GM19452 (cell line): Measurements from ENCODE around the gene LOXL1.

Experiments
- ATAC-seq: cut with Tn5 transposase; IDR thresholded peaks from one replicate; pipeline ENCODE4 v1.9.1; 2021; ENCODE audit not compliant: unreplicated experiment

LOXL1 gene

DNA sequence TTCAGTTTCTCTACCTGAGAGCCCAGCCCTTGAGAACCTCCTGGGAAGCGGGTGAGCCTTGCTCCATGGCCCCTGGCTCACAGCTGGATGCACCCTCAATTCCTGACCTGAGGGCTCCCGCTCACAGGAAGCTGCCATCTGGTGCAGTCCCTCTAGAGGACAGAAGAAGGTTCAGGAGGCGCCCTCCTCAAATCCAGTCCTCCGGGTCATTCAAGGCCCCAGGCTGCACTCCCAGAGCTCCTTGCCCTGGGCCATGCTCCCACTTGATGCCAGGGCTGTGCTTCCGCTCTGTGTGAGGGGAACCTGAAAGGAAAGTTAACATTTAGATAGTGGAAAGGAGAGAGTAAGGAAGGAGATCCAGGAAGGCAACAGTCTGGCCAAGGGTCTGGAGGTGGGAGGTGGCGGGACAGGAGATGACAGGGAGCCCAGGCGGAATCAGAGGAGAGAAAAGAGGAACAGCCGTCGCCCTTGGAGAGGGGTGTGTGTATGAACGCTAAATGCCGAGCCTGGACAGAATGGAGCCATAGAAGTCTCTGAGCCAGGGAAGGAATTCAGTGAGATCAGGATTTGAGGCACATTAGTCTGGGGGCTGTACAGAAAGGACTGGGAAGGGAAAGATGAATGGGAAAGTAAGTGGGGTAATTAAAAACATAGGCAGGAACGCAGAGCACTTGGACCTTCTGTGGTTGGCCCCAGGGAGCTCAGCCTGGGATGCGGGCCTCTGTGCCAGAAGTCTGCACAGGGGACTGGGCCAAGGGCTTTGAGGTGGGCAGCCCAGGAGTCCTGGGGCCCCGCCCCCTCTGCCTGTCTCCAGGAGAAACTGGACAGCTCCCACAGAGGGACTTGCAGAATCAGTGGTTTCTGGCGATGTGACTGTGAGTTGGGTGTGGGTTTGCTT lies 26.8 kb upstream of the LOXL1 start:
- no peak for ATAC-seq

DNA sequence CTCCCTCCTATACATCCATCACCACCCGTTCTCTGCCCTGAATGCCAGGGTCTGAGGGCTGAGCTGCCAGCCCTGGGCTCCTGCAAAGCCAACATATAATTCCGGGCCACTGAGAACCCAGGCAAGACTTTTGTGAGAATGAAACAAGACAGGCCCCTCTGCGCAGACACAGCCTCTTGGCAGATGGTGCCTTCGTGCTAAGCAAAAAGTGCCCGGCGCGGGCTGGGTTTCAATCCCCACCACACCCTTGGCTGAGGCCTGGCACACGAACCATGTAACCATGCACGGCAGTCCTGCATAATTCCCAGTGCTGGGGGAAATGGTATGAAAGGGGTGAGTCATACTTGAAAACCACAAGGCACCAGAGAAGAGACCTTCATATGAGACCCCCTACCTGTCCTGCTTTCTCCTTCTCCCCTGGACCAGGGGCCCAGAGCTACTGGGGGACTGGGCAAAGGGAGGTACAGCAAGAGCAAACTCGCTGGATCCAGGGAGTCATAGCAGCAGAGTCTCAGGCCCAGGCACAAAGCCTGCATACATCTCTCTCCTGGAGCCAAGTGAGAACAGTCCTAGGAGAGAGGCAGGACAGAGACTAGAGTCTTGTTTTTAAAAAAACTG lies 26.1 kb upstream of the LOXL1 start:
- no peak for ATAC-seq

DNA sequence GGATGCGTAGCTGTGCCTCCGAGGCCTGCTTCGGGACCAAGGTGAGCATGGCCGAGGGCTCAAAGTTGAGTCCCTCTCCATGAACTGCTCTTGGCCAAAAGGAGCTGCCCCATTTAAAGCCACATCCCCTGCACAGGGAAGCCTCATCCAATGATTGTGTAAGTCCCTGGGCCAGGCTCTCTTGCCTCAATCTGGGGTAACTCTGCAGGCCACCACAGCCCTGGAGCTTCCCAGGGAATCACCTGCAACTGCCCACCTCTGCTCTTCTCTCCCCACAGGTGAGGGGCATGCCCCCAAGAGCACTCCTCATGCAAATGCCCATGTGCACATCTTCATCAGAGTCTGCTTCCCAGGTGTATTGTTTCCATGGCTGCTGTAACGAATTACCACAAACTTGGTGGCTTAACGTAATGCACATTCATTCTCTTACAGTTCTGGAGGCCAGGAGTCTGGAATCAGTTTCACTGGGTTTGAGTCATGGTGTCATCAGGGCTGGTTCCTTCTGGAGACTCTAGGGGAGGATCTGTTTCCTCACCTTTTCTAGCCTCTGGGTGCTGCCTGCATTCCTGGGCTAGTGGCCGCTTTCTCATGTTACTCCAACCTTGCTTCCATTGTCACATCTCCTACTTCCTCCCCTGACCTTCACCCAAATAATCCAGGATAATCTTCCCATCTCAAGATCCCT lies 25.0 kb upstream of the LOXL1 start:
- no peak for ATAC-seq

DNA sequence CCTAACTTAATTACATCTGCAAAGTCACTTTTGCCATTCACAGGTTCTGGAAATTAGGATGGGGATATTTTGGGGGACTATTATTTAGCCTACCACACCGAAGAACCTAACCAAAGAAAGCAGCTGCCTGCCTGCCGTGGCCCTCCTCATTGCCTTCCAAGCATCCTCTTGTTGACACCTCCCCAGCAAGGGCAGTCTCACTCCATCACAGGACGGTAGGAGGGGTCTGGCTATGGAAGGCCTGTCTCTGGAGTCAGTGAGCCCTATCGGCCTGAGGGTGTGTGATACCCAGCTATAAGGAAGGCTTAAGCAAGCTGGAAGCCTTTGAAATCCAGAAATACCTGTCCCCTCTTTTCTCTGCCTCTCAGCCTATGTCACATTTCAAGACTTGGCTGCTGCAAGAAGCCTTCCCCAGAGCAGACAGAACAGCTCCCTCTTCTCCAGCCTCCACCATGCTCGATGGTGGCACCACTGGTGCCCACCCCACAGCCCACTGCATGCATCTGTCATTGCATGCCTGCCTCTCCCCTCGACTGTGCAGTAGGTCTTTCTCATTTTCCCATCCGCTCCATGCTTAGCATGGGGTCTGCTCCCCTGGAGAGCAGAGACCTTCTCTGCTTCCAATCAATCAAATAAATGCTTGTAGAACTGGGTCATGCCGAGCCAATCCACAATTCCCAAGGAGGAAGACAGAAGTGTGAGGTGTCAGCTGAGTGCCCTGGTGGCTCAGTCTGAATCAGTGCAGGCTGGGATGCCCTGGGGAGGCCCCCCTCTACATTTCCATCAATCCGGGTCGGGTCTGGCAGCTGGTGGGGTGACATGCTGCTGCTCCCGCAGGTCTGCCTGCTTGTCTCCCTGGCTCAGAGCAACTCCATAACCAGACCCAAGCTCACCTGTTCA lies 23.9 kb upstream of the LOXL1 start:
- ATAC-seq = no peak

DNA sequence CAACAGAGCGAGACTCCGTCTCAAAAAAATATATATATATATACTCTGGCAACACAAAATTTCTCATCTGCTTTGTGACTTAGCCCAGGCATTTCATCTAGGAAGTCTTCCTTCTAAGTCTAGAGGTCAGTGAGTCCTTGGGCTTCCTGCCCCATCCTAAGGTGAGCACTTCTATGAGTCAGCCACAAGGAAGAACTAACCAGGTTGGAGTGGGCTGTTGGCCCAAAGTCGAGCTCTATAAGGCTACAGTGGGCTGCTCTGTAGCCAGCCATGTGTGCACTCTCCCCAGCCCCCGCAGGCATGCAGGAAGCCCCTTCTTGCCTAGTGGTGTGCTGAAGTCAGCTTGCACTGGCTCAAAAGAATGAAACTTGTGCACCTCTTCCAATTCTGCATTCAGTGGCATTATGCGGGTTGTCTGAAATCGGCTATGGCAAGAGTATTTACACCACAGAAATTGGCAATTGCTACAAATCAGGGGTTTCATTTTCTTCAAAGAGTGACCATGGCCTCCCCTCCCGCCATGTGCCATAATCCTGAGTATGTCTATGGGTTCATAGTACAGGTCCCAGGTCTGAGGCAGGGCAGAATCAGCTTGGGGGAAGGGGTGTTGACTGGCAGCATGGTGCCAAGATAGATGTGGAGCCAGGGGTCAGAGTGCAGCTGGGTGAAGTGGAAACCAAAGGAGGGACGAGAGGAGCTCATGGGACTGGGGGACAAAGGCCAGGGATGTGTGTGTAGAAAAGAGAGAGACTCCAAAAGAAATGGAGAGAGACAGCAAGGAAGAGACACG lies 22.0 kb upstream of the LOXL1 start:
- ATAC-seq = no peak

DNA sequence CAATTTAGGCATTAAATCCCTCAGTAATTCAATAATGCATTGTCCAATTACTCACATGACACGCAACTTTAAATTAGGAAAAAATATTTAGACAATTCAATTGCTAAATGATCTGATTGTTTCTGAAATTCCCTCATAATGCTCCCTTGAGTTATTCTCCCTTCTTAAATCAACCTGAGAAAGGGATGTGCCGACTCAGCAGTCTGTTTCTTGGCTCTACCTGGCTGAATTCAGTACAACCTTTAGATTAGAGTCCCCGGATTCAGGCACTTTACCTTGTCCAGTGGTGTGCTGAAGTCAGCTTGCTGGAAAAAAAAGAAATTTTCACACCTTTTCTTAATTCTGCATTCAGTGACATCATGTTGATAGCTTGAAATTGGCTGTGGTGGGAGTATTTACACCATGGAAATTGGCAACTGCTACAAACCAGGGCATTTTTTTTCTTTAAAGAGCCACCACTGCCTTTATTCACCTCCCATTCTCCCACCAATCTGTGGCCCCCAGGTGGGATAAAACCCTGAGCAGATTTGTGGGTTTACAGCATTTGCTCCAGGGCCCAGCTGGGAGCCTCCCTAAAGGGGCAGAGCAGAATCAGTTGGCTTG lies 20.9 kb upstream of the LOXL1 start:
- ATAC-seq = no peak

DNA sequence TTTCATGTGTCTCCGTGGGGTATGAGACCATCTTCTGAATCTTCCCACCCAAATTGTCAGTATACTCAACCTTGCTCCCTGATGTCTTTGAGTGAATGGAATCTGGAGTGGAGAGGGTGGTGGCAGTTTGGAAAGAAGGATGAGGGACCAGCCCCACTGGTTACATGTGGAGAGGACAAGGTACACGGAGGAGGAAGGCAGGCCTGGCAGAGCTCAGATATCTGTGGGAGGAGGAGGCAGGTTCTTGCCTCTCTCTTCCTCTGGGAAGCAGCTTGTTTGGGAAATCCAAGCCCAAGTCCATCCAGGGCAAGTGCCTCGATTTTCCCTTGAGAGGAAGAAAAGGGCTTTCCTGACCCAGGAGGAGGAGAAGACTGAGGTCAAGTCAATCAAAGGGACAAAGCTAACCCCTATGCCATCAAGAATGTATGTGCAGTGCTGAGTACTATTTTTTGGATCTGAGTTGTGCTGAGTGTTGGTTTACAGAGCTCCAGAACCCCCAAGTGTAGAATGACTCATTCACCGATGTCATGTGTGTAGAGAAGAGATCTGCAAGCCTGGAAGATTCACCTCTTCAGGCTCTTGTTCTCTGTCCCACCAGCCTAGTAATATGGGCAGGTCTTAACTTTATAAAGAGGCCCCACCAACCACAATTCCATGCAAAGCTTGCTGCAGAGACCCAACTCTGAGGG lies 19.8 kb upstream of the LOXL1 start:
- no peak for ATAC-seq

DNA sequence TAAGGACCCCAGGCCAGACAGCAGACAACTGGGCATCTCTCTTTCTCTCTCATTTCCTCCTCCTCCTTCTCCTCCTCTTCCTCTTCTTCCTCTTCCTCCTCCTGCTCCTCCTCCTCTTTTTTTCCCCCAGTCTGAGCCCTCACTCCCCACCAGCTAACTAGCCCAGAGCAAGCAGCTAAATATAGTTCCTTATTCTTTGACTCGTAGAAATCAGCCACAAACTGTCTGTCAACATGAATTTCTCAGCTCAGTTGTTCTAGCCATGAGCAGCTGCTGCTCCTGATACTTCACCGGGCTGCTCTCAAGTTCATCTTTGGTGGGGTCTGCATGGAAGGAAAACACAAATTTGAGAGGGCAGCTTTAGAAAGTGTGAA lies 19.2 kb upstream of the LOXL1 start:
- ATAC-seq = no peak

DNA sequence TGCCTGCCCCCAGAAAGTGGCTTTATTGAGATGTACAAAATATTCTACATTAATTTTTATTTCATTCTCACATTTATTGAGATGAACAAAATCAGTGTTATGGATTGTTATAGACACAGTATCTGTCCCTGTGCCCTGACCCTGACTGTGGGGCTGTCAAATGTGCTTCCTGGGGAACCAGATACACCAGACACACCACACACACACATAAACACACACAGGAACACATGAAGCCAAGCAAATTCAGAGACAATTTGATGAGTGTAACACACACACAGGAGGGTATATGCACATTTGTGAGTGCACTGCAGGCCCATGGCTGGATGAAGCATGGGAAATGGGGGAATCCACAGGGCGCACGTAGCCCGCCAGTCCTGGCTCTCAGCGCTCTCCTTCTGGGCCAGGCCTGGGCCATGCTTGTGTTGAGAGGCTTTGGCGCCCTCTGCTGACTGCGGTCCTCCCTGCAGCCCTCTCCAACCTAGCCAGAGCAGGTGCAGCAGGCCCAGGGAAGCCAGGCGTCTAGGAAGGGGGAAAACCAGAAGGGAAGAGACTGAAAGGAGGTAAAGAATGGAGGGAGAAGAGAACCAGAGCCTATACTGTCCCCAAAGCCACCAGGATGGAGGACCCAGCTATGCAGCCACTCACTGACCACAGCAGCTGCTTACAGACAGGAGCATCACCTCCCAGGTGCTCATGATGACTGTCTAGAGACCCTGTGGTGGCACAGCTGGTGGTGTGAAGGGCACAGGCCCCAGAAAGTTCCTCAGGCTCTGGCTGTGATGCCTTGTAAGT lies 18.0 kb upstream of the LOXL1 start:
- ATAC-seq = no peak

DNA sequence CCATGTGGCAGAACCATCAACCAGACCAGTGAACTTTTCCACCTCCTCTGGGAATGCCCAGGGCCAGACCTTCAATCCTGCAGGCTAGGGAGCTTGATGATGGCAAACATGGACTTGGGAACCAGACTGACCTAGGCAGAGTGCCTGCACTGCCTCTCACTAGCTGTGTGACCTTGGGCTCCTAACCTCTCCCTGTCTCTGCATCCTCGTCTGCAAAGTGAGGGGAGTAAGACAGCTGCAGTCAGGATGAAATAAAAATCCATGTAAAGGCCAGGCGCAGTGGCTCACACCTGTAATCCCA lies 17.5 kb upstream of the LOXL1 start:
- ATAC-seq = no peak

DNA sequence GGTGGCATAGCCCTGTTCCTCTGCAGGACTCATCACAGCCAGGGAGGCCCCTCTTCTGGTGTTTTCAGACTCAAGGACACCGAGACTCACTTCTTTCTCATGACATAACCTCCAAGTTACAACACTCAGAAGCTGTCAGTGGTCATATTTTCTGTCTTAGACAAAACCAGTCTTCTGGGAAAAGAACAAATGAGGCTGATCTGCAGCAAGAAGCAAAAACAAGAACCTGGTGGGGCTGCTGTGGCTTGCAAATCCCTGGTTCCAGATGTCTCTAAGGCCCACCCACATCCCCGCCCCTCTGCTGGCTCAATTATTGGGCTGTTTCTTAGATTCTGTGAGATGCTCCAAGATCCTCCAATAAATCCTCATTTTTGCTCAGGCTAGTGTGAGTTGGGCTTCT lies 16.6 kb upstream of the LOXL1 start:
- ATAC-seq = no peak

DNA sequence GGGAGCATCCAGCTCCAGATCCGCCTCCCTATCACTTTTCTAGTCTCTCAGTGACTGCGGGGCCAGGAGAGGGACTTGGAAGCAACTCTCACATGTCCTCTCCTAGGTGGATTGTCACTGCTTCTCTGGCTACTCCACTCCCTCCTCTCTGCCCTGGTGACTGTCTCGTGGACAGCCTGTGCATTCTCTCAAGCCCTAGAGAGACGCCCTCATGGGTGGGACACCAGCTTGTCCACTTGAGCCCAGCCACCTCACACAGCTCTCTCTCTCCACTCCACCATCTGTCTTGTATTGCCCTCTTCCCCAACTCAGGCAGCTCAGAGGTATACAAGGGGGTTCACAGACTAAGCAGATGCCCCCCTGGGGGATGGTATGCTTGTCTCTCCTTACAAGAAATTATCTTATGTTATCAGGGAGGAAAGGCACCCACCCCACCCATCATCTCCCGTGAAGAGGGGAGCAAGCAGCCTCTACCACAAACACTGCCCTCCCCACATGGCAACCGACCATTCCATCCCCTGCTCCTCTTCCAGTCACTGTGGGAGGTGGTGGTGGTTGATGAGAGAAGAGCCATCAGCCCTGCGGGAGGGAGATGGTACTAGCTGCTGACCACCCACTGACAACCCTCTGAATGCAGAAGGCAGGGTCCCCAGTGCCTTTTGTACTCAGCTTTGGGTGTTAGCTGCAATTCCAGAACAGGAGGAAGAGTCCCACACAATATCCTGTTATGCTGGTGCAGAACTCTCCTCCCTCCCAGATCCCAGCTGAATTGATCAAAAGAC lies 15.5 kb upstream of the LOXL1 start:
- ATAC-seq = no peak

DNA sequence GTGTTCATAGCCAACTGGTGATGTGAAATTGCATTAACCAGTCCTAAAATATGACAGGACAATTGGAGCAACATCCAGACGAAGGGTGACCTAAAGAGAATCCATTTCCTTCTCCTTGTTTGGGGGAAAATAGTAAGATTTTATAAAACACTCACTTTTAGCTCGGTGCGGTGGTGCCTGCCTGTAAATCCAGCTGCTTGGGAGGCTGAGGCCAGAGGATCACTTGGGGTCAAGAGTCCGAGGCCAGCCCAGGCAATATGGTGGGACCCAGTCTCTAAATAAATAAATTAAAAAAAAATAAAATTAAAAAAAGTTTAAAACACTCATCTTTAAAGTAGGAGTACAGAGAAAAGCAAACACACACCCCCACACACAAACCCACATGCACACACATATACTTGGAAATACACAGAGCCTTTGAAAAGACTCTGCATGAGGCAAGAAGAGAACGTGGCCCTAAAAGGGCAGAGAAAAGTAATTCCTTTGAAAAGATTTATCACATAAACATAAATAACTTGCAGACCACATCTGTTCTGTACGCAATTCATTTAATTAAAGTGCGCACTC lies 14.1 kb upstream of the LOXL1 start:
- ATAC-seq = no peak

DNA sequence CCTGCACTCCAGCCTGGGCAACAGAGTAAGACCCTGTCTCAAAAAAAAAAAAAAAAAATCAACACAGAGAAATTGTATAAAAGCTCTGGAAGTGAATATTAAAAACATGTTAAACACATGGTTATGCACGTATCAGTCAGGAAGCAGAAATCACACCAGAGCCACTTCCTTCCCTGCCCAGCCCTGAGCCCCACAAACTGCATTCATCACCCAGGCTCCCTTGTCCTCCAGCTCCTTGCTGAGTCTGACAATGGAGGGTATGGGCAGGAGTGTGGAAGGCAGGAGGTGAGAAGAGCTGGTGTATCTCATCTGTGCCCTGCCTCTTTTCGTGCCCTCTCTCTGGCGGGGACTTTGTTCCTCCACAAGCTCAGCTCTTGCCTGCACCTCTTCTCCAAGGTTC lies 12.1 kb upstream of the LOXL1 start:
- ATAC-seq = no peak

DNA sequence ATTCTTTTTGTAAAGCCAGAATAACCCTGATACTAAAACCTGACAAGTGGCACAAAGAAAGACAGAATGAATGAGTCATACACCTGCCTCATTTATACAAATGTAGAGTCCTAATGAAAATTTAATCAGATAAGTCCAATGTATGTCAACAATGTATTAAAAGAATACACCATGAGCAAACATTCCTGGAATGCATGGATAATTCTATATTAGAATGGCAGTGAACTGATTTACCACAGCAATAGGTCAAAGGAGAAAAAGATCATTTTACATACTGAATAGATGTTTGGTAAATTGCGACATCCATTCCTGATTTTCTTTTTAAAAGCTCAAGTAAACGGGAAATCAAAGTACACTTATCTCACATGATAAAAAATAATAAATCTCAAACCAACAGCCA lies 11.2 kb upstream of the LOXL1 start:
- no peak for ATAC-seq

DNA sequence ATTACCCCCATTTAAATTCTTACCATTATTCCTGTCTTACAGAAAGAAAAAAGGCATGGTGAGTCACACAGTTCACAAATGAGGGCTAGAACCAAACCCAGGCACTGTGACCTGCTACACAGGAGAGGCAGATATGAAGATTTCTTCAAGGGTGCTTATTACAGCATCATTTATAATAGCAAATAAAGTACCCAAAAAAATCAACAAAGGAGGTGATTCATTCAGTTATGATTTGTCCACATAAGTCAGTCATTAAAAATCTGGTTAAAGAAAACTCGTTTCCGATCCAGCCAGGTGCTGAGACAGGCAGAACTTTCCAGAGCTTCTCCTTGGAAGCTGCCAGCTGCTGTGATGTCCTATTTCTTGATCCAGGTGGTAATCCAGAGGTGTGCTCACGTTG lies 7.5 kb upstream of the LOXL1 start:
- ATAC-seq = no peak

DNA sequence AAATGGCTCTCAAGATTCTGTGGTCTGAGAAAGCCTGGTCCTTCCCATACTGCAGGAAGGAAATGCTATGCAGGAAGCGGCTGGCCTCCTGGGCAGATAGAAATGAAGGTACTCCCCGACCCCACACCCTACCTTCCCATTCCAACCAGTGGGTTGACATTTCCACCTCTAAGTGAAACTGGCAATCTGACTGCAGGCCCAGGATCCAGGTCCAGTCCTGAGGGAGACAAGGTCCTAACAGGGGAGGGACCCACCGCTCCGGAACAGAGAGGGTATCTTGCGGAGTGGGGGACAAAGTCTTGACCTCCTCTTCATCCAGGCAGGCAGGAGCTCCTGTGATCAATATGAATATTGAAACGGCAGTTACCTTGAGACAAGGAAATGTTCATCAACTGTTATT lies 6.6 kb upstream of the LOXL1 start:
- ATAC-seq = no peak
